H9 (cell line): ENCODE results near the gene SLC35A3. TPM values are rescaled to one million over a fixed set of nuclear protein-coding genes. Genes with fewer than 3 reads are reported as not detected.
A peak's percentile ranks its signal among the peaks of the same experiment; 100 is the strongest.
"Not testable (repeated sequence)": the region's sequence is repeated elsewhere in the genome, so short reads cannot be mapped to it uniquely, and the experiment has no call there.

Experiments used
- DNase-seq: peaks from one replicate; pipeline ENCODE4 v3.0.0-alpha.2; 2017
- H2AFZ ChIP-seq: one replicate; pipeline ENCODE4 v1.6.1; 2013; ENCODE audit warnings: mild to moderate bottlenecking, low read length, control low read depth, moderate library complexity
- H2AK5ac ChIP-seq: 2 replicates; pipeline ENCODE4 v1.6.1; 2013; ENCODE audit warnings: low read length, control low read depth, mixed read lengths; ENCODE audit not compliant: insufficient read length
- H2BK120ac ChIP-seq: one replicate; pipeline ENCODE4 v1.6.1; 2013; ENCODE audit warnings: low read depth, mild to moderate bottlenecking, low read length, control low read depth, inconsistent platforms; ENCODE audit not compliant: poor library complexity, severe bottlenecking
- H2BK12ac ChIP-seq: 2 replicates; pipeline ENCODE4 v1.6.1; 2013; ENCODE audit warnings: low read length, control low read depth, mixed read lengths, low read depth; ENCODE audit not compliant: insufficient read length
- H2BK15ac ChIP-seq: 2 replicates; pipeline ENCODE4 v1.6.1; 2013; ENCODE audit warnings: low read depth, low read length, control low read depth
- H2BK20ac ChIP-seq: one replicate; pipeline ENCODE4 v1.6.1; 2013; ENCODE audit warnings: low read depth, mild to moderate bottlenecking, low read length, control low read depth, inconsistent platforms; ENCODE audit not compliant: poor library complexity, severe bottlenecking
- H2BK5ac ChIP-seq: 2 replicates; pipeline ENCODE4 v1.6.1; 2013; ENCODE audit warnings: low read length, control low read depth, mixed read lengths; ENCODE audit not compliant: insufficient read length
- H3K14ac ChIP-seq: 2 replicates; pipeline ENCODE4 v1.6.1; 2013; ENCODE audit warnings: low read length, control low read depth; ENCODE audit not compliant: insufficient read depth
- H3K18ac ChIP-seq: 2 replicates; pipeline ENCODE4 v1.6.1; 2013; ENCODE audit warnings: low read depth, mild to moderate bottlenecking, mixed read lengths, low read length, control low read depth; ENCODE audit not compliant: insufficient read length
- H3K23ac ChIP-seq: 2 replicates; pipeline ENCODE4 v1.6.1; 2013; ENCODE audit warnings: low read length, control low read depth, mixed read lengths, low read depth; ENCODE audit not compliant: insufficient read length
- H3K23me2 ChIP-seq: 2 replicates; pipeline ENCODE4 v1.6.1; 2013; ENCODE audit warnings: low read depth, mild to moderate bottlenecking, mixed read lengths, low read length, control low read depth; ENCODE audit not compliant: insufficient read length, poor library complexity, severe bottlenecking
- H3K27ac ChIP-seq: 2 replicates; pipeline ENCODE4 v1.5.1; 2013; ENCODE audit warnings: low read length, control low read depth, mixed read lengths, low read depth; ENCODE audit not compliant: insufficient read length
- H3K27me3 ChIP-seq: 2 replicates; pipeline ENCODE4 v1.6.1; 2013; ENCODE audit warnings: low read length, control low read depth, inconsistent platforms; ENCODE audit not compliant: insufficient read depth
- H3K4ac ChIP-seq: 2 replicates; pipeline ENCODE4 v1.6.1; 2013; ENCODE audit warnings: low read depth, mild to moderate bottlenecking, control low read depth, inconsistent platforms, low read length, moderate library complexity
- H3K4me1 ChIP-seq: 2 replicates; pipeline ENCODE4 v1.6.1; 2013; ENCODE audit warnings: low read length, control low read depth, inconsistent platforms; ENCODE audit not compliant: insufficient read depth
- H3K4me2 ChIP-seq: 2 replicates; pipeline ENCODE4 v1.6.1; 2013; ENCODE audit warnings: low read length, control low read depth, mixed read lengths; ENCODE audit not compliant: insufficient read length, insufficient read depth
- H3K56ac ChIP-seq: 2 replicates; pipeline ENCODE4 v1.6.1; 2013; ENCODE audit warnings: low read depth, mild to moderate bottlenecking, mixed read lengths, low read length, control low read depth; ENCODE audit not compliant: insufficient read length
- H3K79me1 ChIP-seq: 2 replicates; pipeline ENCODE4 v1.6.1; 2013; ENCODE audit warnings: low read depth, mild to moderate bottlenecking, moderate library complexity, low read length, control low read depth, inconsistent platforms; ENCODE audit not compliant: insufficient read depth, poor library complexity, severe bottlenecking
- H3K79me2 ChIP-seq: 2 replicates; pipeline ENCODE4 v1.6.1; 2013; ENCODE audit warnings: low read length, control low read depth, inconsistent platforms; ENCODE audit not compliant: insufficient read depth
- H3K9ac ChIP-seq: 2 replicates; pipeline ENCODE4 v1.6.1; 2013; ENCODE audit warnings: low read length, control low read depth, mixed read lengths; ENCODE audit not compliant: insufficient read length; ENCODE audit errors: extremely low read depth
- H3K9me3 ChIP-seq: one replicate; pipeline ENCODE4 v1.6.1; 2013; ENCODE audit warnings: low read depth, low read length, inconsistent platforms; ENCODE audit not compliant: control insufficient read depth
- H3T11ph ChIP-seq: one replicate; pipeline ENCODE4 v1.6.1; 2013; ENCODE audit warnings: mild to moderate bottlenecking, low read length, control low read depth, inconsistent platforms
- H4K20me1 ChIP-seq: one replicate; pipeline ENCODE4 v1.6.1; 2013; ENCODE audit not compliant: control insufficient read depth, insufficient read length, insufficient read depth
- H4K5ac ChIP-seq: 2 replicates; pipeline ENCODE4 v1.6.1; 2013; ENCODE audit warnings: low read depth, mild to moderate bottlenecking, mixed read lengths, low read length, control low read depth; ENCODE audit not compliant: insufficient read length
- H4K8ac ChIP-seq: replicated peaks from 2 replicates; pipeline ENCODE4 v1.6.1; 2013; ENCODE audit warnings: low read length, control low read depth, mixed read lengths, low read depth; ENCODE audit not compliant: insufficient read length
- H4K91ac ChIP-seq: 2 replicates; pipeline ENCODE4 v1.6.1; 2013; ENCODE audit warnings: low read depth, mild to moderate bottlenecking, moderate library complexity, mixed read lengths, low read length, control low read depth; ENCODE audit not compliant: insufficient read length
- H3K27ac Mint-ChIP-seq, 3 experiments: 2 replicates in 2 of 3; 3 replicates in 1 of 3; pipeline ENCODE4 v1.8.0; 2020 to 2021; ENCODE audit warnings: mixed read lengths in 3 of 3, mild to moderate bottlenecking in 1 of 3, moderate library complexity in 1 of 3
- H3K27me3 Mint-ChIP-seq: 2 replicates; pipeline ENCODE4 v1.8.0; 2021; ENCODE audit warnings: low read depth, mild to moderate bottlenecking, moderate library complexity, mixed read lengths
- H3K36me3 Mint-ChIP-seq, 3 experiments: 2 replicates in 2 of 3; 3 replicates in 1 of 3; pipeline ENCODE4 v1.8.0; 2020 to 2021; ENCODE audit warnings: low read depth in 3 of 3, mixed read lengths in 3 of 3; ENCODE audit not compliant: insufficient read depth in 1 of 3
- H3K4me1 Mint-ChIP-seq, 2 experiments: 2 replicates each; pipeline ENCODE4 v1.8.0; 2020; ENCODE audit warnings: mixed read lengths in 2 of 2
- H3K4me3 Mint-ChIP-seq, 2 experiments: 2 replicates in 1 of 2; 3 replicates in 1 of 2; pipeline ENCODE4 v1.8.0; 2020 to 2021; ENCODE audit warnings: mild to moderate bottlenecking in 2 of 2, mixed read lengths in 2 of 2, moderate library complexity in 1 of 2
- H3K9me3 Mint-ChIP-seq, 2 experiments: 2 replicates in 1 of 2; 3 replicates in 1 of 2; pipeline ENCODE4 v1.8.0; 2020; ENCODE audit warnings: mild to moderate bottlenecking in 2 of 2, mixed read lengths in 2 of 2, moderate library complexity in 1 of 2
- WGBS: extraction: QIAGEN DNeasy Blood & Tissue Kit; methylation state at CpG from one replicate; pipeline ENCODE4 v1.1.7; 2013; ENCODE audit warnings: missing lambda C conversion rate, low lambda C conversion rate, mixed read lengths; ENCODE audit not compliant: insufficient read length; ENCODE audit errors: extremely low coverage; 5-methylcytosine and 5-hydroxymethylcytosine counted together
- total RNA-seq: library from RNA; stranded (reverse); gene quantifications from 2 replicates; pipeline ENCODE4 v1.2.1, GENCODE V29; 2021
- TF ChIP-seq, protein P1 (sequence below): fragments of 200-600 bp; sonication (generic); conservative IDR thresholded peaks from 3 replicates; pipeline ENCODE4 v1.8.0; 2021; ENCODE audit warnings: antibody characterized with exemption, mild to moderate bottlenecking

SLC35A3 gene
- total RNA-seq, 1 experiment from 2014 or later, result 15.1 TPM

DNA sequence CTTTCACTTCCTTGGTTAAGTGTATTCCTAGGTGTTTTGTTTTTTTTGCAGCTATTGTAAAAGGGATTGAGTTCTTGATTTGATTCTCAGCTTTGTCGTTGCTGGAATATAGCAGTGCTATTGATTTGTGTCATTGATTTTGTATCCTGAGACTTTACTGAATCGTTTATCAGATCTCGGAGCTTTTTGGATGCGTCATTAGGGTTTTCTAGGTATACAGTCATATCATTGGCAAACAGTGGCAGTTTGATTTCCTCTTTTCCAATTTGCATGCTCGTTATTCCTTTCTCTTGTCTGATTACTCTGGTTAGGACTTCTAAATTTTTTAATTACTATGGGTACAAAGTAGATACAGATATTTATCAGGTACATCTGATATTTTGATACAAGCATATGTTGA is 75.4 kb downstream of the SLC35A3 start:
- H3T11ph ChIP-seq, result no peak overlapping the region
- no peak overlapping the region for H4K5ac ChIP-seq
- no peaks in the 10 kb centered on the region for H3K27me3 ChIP-seq
- no peaks in the 10 kb centered on the region for H3K27me3 Mint-ChIP-seq
- no peaks in the 10 kb centered on the region for H3K23me2 ChIP-seq
- TF ChIP-seq, protein P1, sequence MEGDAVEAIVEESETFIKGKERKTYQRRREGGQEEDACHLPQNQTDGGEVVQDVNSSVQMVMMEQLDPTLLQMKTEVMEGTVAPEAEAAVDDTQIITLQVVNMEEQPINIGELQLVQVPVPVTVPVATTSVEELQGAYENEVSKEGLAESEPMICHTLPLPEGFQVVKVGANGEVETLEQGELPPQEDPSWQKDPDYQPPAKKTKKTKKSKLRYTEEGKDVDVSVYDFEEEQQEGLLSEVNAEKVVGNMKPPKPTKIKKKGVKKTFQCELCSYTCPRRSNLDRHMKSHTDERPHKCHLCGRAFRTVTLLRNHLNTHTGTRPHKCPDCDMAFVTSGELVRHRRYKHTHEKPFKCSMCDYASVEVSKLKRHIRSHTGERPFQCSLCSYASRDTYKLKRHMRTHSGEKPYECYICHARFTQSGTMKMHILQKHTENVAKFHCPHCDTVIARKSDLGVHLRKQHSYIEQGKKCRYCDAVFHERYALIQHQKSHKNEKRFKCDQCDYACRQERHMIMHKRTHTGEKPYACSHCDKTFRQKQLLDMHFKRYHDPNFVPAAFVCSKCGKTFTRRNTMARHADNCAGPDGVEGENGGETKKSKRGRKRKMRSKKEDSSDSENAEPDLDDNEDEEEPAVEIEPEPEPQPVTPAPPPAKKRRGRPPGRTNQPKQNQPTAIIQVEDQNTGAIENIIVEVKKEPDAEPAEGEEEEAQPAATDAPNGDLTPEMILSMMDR, result no peak
- peaks cover 4 to 6% of the 10 kb centered on the region in 2 experiments; a peak in 4 of 5 replicates for H3K9me3 Mint-ChIP-seq
- no peaks in the 10 kb centered on the region for H3K9me3 ChIP-seq
- no peaks in the 10 kb centered on the region for H4K20me1 ChIP-seq
- H4K91ac ChIP-seq, result no peak overlapping the region
- H3K4me1 ChIP-seq, result peaks cover 4% of the 10 kb centered on the region; the same call in 1 of the 2 replicates
- H3K36me3 Mint-ChIP-seq, result peaks cover 16 to 23% (median 18%) of the 10 kb centered on the region in 3 experiments
- no peak for DNase-seq
- H2BK120ac ChIP-seq, result no peak overlapping the region
- H2BK12ac ChIP-seq, result no peak overlapping the region
- no peak overlapping the region for H3K4ac ChIP-seq
- H2BK20ac ChIP-seq, result no peak overlapping the region
- H2AFZ ChIP-seq, result no peak overlapping the region
- no peak overlapping the region for H3K18ac ChIP-seq
- H3K79me1 ChIP-seq, result no peaks in the 10 kb centered on the region
- H3K56ac ChIP-seq, result no peak overlapping the region
- H4K8ac ChIP-seq, result no peak overlapping the region
- H3K79me2 ChIP-seq, result peaks cover 56% of the 10 kb centered on the region; the same call in 1 of the 2 replicates
- no peak overlapping the region for H3K27ac ChIP-seq
- H3K23ac ChIP-seq, result no peak overlapping the region
- WGBS, result no CpG with 5 or more reads among the region's 5 CpGs
- no peak overlapping the region for H3K9ac ChIP-seq
- peaks cover 42 to 46% of the 10 kb centered on the region in 2 experiments for H3K4me1 Mint-ChIP-seq
- H2BK5ac ChIP-seq, result no peak overlapping the region
- no peak overlapping the region for H3K4me3 Mint-ChIP-seq
- no peak overlapping the region for H3K14ac ChIP-seq
- no peak overlapping the region for H2BK15ac ChIP-seq
- no peak overlapping the region for H2AK5ac ChIP-seq
- no peak overlapping the region for H3K4me2 ChIP-seq
- H3K27ac Mint-ChIP-seq, result peak overlapping the region; percentile 18 to 71 (median 36); a peak in 3 of 7 replicates

DNA sequence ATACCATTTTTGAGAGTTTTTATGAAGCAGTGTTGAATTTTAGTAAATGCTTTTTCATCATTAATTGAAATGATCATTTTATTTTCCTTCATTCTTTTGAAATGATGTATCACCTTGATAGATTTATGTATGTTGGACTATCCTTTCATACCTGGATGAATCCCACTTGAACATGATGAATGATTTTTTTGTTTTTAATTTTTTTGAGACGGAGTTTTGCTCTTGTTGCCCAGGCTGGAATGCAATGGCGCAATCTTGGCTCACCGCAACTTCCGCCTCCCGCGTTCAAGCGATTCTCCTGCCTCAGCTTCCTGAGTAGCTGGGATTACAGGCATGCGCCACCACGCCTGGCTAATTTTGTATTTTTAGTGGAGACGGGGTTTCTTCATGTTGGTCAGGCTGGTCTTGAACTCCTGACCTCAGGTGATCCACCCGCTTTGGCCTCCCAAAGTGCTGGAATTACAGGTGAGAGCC is 77.5 kb downstream of the SLC35A3 start:
- not testable (repeated sequence) for H4K91ac ChIP-seq, H4K5ac ChIP-seq, H4K20me1 ChIP-seq, H2BK120ac ChIP-seq, H3K4me3 Mint-ChIP-seq, H2BK15ac ChIP-seq, H3K9me3 ChIP-seq, H3K27ac Mint-ChIP-seq, H3K79me1 ChIP-seq, H3K9me3 Mint-ChIP-seq, H3K27me3 ChIP-seq, H3T11ph ChIP-seq, H2BK20ac ChIP-seq, H3K18ac ChIP-seq, H3K23me2 ChIP-seq, H3K4me1 ChIP-seq, H2BK5ac ChIP-seq, H2BK12ac ChIP-seq, H3K14ac ChIP-seq, H3K4me2 ChIP-seq, H3K56ac ChIP-seq, DNase-seq, H3K4ac ChIP-seq, H3K27ac ChIP-seq, H2AK5ac ChIP-seq, H2AFZ ChIP-seq, H4K8ac ChIP-seq, H3K9ac ChIP-seq, H3K23ac ChIP-seq, H3K27me3 Mint-ChIP-seq
- WGBS, result no CpG with 5 or more reads among the region's 11 CpGs
- peaks cover 18 to 30% (median 23%) of the 10 kb centered on the region in 3 experiments for H3K36me3 Mint-ChIP-seq
- peaks cover 37 to 38% of the 10 kb centered on the region in 2 experiments for H3K4me1 Mint-ChIP-seq
- H3K79me2 ChIP-seq, result peaks cover 45% of the 10 kb centered on the region; the same call in 1 of the 2 replicates
